ENCODE results near the gene BCL2.
A peak's percentile ranks its signal among the peaks of the same experiment; 100 is the strongest.

The BCL2 gene

DNA sequence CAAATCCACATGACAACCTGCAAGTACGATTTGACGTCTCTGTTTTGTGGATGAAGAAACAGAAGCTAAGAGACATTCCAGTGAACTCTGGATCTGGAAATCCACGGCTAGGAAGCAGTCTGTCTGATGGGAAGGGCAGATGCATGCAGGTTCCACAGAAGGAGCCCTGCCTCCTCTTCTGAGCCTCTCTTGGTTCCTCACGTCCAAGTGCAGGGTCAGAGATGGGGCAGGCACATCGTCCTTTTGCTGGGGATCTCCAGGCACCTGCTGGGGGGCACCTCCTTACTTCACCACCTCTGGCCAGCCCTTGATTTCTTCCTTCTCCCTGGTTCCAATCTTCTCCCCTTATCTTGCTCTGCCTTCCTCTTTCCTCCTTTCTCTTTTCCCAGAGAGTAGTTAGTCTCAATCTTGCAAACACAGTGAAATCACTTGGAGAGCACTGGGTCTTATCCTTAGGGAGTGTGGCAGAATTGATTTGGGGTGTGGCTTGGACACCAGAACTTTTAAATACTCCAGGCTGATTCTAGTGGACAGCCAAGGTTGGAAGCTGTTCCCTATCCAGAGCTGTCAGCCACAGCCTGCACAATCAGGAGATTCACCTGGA is 137.8 kb downstream of the BCL2 start:
- TF ChIP-seq CTCF (IDR thresholded peaks at IDR 0.05; ENCODE audit: borderline replicate concordance, insufficient read depth, low read depth, low read length), result no peak
- peak overlapping the region; percentile 5 for H3K4me3 ChIP-seq (ENCODE audit: low read depth, low read length)

GRCh38 chr18:63180971-63181376 is 138.6 kb downstream of the BCL2 start:
- H3K4me3 ChIP-seq (ENCODE audit: low read depth, low read length), result no peak overlapping the region
- no peak for TF ChIP-seq CTCF (IDR thresholded peaks at IDR 0.05; ENCODE audit: borderline replicate concordance, insufficient read depth, low read depth, low read length)

GRCh38 chr18:63180321-63180720 is 139.2 kb downstream of the BCL2 start:
- TF ChIP-seq CTCF (IDR thresholded peaks at IDR 0.05; ENCODE audit: borderline replicate concordance, insufficient read depth, low read depth, low read length), result no peak
- H3K4me3 ChIP-seq (ENCODE audit: low read depth, low read length), result no peak overlapping the region

DNA sequence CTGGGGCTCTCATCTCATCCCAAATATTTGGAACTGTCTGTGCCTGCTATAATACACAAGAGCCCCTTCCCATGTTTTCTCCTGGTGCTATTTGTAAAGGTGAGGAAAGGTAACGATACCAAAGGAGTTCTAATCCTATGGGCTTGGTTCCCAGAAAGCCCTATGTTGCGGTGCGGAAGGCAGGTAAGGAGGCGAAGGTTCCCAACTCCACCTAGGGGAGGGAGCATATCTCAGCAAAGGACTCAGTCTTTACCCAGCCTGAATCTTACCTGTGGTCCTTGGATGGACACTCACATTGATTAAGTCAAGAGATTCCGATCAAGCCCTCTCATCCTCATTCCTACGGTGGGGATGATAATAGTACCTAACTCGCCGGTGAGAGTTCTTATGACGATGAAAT is 140.1 kb downstream of the BCL2 start:
- TF ChIP-seq CTCF (IDR thresholded peaks at IDR 0.05; ENCODE audit: borderline replicate concordance, insufficient read depth, low read depth, low read length), result no peak
- no peak overlapping the region for H3K4me3 ChIP-seq (ENCODE audit: low read depth, low read length)

DNA sequence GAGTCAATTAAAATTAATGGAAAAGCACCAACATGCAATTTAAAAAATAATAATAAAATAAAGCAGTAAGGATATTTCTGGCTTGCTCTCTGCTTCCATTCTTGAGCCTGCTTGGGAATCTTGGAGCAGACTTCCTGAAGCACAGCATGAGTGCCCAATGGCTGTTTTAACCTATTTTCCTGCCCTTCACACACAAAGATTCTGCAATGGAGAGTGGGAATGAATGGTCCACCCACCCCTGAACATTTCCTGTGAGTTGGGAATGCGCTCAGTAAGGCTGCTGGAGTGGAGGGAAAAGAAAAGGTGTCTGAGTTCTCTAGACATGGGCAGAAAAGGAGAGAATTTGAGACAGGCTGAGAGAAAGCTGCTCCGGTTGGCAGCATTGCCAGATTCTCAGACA is 140.6 kb downstream of the BCL2 start:
- no peak overlapping the region for H3K4me3 ChIP-seq (ENCODE audit: low read depth, low read length)

GRCh38 chr18:63177919-63178821 is 141.4 kb downstream of the BCL2 start:
- no peak for TF ChIP-seq CTCF (IDR thresholded peaks at IDR 0.05; ENCODE audit: borderline replicate concordance, insufficient read depth, low read depth, low read length)
- H3K4me3 ChIP-seq (ENCODE audit: low read depth, low read length), result no peak overlapping the region

More for the DNA sequence above, 140.6 kb downstream of the BCL2 start:
- no peak for TF ChIP-seq CTCF (IDR thresholded peaks at IDR 0.05; ENCODE audit: borderline replicate concordance, insufficient read depth, low read depth, low read length)

GRCh38 chr18:63177259-63177658 is 142.3 kb downstream of the BCL2 start:
- no peak for TF ChIP-seq CTCF (IDR thresholded peaks at IDR 0.05; ENCODE audit: borderline replicate concordance, insufficient read depth, low read depth, low read length)

More at GRCh38 chr18:63177259-63177658, 142.3 kb downstream of the BCL2 start:
- no peak overlapping the region for H3K4me3 ChIP-seq (ENCODE audit: low read depth, low read length)

Measured in GM12875 (cell line).